Ishikawa (cell line): ENCODE results near the gene THADA.

Experiments used
- TAF1 ChIP-seq: IDR thresholded peaks from 2 replicates; pipeline ENCODE4 v1.6.1; 2012; ENCODE audit warnings: low read depth, mild to moderate bottlenecking
- YY1 ChIP-seq: IDR thresholded peaks from 2 replicates; pipeline ENCODE4 v1.6.1; 2012; ENCODE audit warnings: low read depth
- TF ChIP-seq, protein P1 (sequence below): IDR thresholded peaks from 2 replicates; pipeline ENCODE4 v1.6.1; 2012; ENCODE audit warnings: low read depth, mild to moderate bottlenecking

DNA sequence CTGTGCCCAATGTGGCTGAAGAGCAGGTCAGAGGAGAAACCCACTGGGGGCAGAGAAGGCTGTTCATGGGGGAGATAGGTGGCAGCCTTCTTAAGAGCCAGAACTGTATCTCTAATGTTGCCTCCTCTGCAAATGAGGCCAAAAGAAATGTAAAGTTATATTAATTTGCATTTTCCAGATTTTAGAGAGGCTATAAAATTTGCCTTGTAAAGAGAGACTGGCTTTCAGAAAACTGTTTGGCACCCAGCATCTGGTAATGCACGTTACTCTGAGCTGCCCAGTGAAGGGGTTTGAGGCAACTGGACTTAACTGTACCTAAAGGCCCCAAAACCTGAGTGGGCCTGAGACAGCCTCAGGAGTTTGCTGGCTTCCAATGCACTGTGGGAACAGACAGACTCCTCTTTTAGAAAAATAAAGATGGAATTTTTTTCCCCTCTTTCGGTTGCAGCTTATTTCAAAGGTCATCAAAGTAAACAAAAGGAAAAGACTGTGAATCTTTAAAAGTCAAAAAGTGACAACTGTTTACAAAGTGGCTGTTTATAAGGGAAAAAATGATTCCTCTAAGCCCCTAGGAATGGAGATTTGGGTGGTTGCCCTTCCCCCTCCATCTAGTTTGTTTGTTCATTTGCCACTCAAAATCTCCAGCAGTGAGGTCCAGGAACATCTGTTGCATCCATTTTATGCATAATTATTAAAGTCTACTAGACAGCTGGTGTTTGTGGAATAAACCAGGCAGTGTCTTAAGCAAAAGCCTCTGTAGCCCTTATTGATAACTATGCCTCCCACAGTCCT, 237.2 kb downstream of the THADA start:
- TF ChIP-seq TAF1, result no peak
- TF ChIP-seq, protein P1, sequence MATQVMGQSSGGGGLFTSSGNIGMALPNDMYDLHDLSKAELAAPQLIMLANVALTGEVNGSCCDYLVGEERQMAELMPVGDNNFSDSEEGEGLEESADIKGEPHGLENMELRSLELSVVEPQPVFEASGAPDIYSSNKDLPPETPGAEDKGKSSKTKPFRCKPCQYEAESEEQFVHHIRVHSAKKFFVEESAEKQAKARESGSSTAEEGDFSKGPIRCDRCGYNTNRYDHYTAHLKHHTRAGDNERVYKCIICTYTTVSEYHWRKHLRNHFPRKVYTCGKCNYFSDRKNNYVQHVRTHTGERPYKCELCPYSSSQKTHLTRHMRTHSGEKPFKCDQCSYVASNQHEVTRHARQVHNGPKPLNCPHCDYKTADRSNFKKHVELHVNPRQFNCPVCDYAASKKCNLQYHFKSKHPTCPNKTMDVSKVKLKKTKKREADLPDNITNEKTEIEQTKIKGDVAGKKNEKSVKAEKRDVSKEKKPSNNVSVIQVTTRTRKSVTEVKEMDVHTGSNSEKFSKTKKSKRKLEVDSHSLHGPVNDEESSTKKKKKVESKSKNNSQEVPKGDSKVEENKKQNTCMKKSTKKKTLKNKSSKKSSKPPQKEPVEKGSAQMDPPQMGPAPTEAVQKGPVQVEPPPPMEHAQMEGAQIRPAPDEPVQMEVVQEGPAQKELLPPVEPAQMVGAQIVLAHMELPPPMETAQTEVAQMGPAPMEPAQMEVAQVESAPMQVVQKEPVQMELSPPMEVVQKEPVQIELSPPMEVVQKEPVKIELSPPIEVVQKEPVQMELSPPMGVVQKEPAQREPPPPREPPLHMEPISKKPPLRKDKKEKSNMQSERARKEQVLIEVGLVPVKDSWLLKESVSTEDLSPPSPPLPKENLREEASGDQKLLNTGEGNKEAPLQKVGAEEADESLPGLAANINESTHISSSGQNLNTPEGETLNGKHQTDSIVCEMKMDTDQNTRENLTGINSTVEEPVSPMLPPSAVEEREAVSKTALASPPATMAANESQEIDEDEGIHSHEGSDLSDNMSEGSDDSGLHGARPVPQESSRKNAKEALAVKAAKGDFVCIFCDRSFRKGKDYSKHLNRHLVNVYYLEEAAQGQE, result no peak
- TF ChIP-seq YY1, result no peak
